Left forelimb (tissue), 1 donor: Measurements from ENCODE around the gene PPP1R1B.

Experiments
- DNase-seq: peaks from one replicate; pipeline ENCODE4 v3.0.0-alpha.2; 2018; ENCODE audit warnings: low spot score

PPP1R1B gene

GRCh38 chr17:39600288-39600996 is 26.3 kb upstream of the PPP1R1B start:
- no peak for DNase-seq

- DNase-seq, result no peak
Observed at GRCh38 chr17:39600997-39601597, 25.7 kb upstream of the PPP1R1B start.

- DNase-seq, result no peak
Observed at GRCh38 chr17:39601758-39602532, 24.8 kb upstream of the PPP1R1B start.

GRCh38 chr17:39602533-39603303 is 24.0 kb upstream of the PPP1R1B start:
- DNase-seq, result no peak

DNA sequence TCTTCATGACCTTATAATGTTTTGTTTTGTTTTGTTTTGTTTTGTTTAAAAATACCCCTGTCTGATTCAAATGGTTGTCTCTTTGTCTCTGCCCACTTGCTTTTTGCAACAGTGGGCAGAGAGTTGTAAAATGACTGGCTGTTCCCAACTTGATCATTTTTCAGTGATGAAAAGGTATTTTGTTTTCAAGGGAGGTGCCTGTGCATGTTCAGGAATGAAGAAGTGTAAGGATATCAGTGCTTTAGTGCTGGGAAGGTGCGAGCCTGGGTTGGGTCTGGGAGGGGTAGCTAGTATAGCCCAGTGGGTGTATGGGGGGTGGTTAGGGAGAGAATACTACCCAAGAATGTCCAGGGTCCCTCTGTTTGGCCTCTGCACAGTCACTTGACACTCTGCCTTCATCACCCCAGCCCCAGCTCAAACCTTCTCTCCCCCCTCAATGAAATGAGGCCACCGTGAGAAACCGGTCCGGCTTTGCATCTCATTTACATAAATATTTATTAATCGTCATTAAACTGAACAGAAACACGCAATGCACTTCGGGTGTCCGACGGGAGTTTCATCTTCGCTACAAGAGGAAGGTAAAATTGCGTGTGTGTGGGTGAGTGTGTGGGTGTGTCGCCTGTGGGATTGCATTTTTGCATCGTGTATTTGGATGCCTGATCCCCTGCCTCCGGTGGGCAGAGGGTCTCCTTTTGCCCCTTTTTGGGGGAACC is 23.3 kb upstream of the PPP1R1B start:
- no peak for DNase-seq

DNA sequence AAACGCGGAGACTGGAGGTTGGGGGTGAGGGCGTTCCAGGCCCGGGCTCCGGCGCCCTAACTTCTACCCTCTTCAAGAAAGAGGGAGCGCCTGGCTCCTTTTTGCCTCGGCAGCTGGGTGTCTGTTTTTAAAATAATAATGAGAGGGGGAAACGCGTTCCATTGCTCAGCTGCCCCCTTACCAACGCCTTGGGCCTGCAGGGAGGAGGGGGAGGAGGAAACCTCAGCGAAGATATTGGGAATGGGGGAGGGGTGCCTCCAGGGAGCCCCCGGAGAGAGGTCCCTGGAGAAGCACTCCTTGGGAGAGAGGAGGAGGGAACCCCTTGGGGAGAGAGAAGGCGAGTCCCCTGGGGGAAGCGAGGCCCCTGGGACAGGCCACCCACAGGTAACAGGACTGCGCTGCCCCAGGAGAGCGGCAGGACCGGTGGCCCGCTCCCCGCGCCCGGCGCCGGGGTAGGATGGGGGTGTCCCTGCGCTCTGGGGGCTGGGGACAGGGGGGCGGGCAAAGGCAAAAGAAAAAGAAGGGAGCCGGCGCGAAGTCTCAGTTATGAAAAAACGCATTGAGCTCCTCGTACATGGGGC is 21.8 kb upstream of the PPP1R1B start:
- no peak for DNase-seq

GRCh38 chr17:39605492-39606433 is 21.0 kb upstream of the PPP1R1B start:
- DNase-seq, result no peak

DNA sequence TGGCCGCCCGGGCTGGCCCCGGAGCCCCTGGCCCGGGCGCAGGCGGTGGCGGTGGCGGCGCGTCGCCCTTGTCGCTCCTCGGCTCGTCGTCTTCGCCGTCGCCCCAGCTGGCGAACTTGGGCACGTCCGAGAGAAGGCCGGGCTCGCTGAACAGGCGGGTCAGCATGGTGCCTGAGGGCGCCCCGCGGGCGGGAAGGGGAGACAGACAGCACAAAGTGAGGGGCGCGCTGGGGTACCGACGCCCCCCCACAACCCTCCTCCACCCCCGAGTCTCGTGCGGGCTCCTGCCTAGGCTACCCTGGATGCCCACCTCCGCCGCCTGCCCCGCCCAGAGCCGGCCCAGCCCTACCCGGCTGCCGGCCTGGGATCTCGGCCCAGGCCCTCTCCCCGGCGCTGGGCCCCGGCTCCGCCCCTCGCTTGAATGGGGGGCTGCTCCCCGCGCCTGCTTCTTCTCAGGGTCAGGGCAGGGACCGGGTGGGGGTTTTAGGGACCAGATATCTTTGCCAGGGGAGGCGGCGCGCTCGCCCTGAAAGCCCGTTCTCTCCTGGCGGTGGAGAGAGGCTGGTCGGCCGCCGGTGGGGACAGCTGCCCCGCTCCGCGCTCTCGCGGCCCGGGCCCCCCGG is 20.2 kb upstream of the PPP1R1B start:
- no peak for DNase-seq

DNA sequence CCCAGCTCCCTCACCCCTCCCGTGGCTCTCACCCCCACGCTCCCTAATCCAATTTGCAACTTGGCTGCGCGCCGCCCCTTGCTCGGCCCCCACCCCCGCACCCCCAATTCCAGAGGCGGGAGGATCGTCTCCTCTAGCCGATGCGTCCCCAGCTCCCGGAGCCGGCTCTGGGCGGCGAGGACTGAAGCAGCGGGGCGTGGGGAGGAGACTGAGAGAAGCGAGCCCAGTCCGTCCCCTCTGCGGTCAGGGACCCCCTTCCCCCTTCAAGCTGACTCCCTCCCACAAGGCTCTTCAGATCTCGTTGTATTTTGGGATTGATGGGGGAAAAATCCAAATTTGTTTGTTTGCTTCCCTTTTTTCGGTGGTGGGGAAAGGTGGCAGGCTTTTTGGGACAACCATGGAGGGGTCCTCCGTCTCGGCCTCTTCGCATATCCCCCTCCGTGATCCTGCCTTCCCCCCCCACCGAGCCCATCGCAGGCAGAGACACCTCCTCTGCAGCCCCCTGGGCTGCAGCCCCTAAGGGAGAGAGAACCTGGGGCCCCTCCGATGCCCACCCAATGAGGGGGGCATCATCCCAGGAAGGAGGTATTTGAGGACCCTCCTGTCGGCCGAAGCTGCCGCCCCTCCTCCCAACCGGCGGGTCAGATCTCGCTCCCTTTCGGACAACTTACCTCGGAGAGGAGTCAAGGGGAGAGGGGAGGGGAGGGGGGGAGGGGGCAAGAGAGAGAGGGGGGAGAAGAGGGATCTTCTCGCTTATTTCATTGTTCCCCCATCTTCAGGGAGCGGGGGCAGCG is 19.5 kb upstream of the PPP1R1B start:
- no peak for DNase-seq

DNA sequence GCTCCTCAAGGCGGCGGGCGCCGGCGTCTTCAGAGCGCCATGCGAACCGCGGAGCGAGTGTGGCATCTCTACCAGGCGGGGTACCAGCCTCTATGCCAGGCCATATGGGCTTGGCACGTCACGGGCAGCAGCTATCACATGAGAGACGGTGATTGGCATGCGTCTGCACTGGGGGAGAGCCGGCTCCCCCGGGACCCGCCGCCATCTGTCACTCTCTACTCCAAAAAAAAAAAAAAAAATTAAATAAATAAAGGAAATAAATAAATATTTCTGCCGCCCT is 19.0 kb upstream of the PPP1R1B start, which contains the start of gene NEUROD2:
NEUROD2 (minus strand) TSS at position 70 of the 280 bp plus-strand sequence. CDS start 1,321 bp downstream, outside the sequence.
- no peak for DNase-seq

- no peak for DNase-seq
Observed at GRCh38 chr17:39608142-39608981, 18.4 kb upstream of the PPP1R1B start.

DNA sequence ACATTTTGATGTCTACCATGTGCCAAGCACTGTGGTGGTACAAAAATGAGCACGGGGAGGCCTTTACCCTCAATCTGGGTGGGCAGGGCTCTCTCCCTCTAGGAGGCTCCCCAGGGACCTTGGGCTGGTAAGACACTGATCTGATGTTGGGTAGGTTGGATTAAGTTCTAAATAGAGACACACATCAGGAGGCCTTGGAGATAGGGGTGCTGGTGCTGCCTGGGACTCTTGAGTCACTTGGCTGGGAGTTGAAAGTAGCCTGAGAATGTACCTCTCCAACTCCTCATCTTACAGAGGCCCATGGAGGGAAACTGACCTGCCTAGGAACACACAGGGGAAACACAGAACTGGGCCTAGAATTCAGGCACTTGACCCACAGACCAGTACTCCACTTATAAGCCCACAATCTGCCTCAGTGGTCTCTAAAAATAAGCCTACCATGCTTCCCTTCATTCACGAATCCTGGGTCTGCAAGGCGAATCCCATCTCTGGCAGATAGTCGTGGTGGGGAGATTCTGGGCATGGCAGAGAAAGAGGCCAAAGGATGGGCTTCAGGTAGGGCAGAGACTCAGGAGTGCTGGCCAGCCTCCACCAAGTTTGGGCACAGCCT is 17.2 kb upstream of the PPP1R1B start:
- no peak for DNase-seq

GRCh38 chr17:39611401-39612112 is 15.2 kb upstream of the PPP1R1B start:
- DNase-seq, result no peak

DNA sequence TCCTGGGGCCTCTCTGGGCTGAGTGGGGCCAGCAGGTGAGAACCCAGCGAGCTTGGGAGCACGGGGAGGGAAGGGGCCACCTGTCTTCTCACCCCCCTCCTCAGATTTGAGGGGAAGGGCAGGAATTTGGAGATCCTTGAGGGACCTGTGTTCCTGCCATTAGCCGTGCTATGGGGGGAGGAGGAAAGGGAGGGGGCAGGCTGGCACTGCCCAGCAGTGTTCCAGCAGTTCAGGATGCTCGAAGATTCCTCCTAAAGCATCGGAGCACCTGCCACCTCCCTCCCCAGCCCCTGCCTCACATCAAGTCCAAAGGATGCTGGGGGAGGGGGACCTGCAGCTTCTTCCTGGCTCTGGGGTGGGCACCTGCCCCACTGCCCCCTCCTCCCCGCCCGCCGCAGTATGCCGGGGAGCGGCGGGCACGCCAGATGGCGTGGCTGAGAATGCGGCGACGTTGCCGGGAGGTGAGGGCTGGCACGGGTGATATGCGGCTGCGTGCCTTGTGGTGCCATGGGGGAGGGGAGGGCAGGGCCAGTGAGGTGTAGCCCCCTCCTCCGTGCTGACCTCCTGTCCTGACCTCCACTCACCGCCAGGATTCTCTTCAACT is 14.4 kb upstream of the PPP1R1B start:
- no peak for DNase-seq

DNA sequence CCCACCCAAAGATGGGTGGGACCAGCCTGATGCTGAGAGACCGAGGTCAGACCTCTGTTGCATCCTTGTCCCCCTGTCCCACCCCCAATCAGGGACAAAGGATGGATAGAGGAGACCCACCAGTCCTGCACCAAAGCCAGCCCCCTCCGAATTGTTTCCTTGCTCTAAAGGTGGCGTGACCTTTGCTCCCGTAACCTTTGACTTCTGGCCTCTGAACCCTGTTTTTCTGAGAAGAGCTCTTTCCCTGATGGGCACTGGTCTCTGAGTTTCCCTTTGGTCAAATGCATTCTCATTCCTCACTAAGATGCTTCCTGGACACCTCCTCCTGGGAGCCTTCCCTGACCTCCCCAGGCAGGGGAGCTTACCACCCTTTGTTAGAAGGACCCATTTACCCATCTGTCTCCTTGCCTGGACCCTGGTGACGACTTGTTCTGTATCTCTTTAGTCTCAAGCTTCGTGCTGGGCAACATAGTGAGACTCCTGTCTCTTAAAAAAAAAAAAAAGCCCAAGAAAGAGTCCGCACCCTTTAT is 13.8 kb upstream of the PPP1R1B start:
- DNase-seq, result no peak

DNA sequence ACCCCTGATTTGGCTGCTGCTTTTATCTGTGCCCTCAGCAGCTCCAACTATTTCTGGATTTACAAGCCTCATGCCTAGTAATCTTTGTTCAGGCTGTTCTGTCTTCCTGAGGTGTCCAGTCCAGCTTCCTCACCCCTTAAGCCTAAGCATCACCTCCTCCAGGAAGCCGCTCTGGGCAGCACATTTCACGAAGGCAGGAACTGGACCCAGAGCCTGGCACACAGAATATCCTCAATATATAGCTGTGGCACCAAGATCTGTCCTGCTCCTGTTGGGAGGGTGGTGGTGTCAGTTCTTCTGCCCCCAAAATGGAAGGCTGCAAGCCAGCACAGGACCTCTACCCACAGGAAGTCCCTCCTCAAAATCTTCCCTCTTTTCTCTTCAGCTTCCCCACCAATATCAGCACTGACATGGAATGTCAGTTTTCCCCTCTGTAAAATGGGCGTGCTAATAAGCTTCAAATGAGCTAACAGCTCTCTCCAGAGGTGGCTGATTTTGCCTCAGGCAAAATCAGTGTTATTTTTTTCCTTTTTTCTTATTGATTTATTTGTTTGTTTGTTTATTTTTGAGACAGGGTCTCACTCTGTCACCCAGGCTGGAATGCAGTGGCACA is 12.1 kb upstream of the PPP1R1B start:
- DNase-seq, result no peak
